ENCODE measurements around the gene CLIC2.
"Not testable (repeated sequence)": the region's sequence is repeated elsewhere in the genome, so short reads cannot be mapped to it uniquely, and the experiment has no call there.

CLIC2 gene

GRCh38 chrX:155334486-155335336, at the start of gene CLIC2:
TSS of gene CLIC2 (minus strand) at chrX:155334614. CDS start at chrX:155334427, 187 bp downstream.
- H3K4me1 ChIP-seq (ENCODE audit: insufficient read depth, low read length), result no peaks in the 10 kb centered on the region

GRCh38 chrX:155382529-155382967, 48.1 kb upstream of the CLIC2 start:
- H3K36me3 ChIP-seq (ENCODE audit: insufficient read depth, low read length); H2AFZ ChIP-seq (ENCODE audit: low read depth, low read length); H3K27me3 ChIP-seq (ENCODE audit: insufficient read depth, low read length); H3K4me1 ChIP-seq (ENCODE audit: insufficient read depth, low read length); H3K9me3 ChIP-seq (ENCODE audit: low read length); H3K4me3 ChIP-seq (ENCODE audit: low read length): not testable (repeated sequence)

More at GRCh38 chrX:155334486-155335336, at the start of gene CLIC2:
- no peak within 1 kb of the TSS for H3K4me3 ChIP-seq (ENCODE audit: low read length)
- no peaks in the 10 kb centered on the region for H3K27me3 ChIP-seq (ENCODE audit: insufficient read depth, low read length)
- no peaks in the 10 kb centered on the region for H3K9me3 ChIP-seq (ENCODE audit: low read length)
- H3K36me3 ChIP-seq (ENCODE audit: insufficient read depth, low read length), result no peaks in the 10 kb centered on the region
- H2AFZ ChIP-seq (ENCODE audit: low read depth, low read length), result no peak within 1 kb of the TSS

- not testable (repeated sequence) for H3K4me3 ChIP-seq (ENCODE audit: low read length); H3K4me1 ChIP-seq (ENCODE audit: insufficient read depth, low read length); H2AFZ ChIP-seq (ENCODE audit: low read depth, low read length); H3K27me3 ChIP-seq (ENCODE audit: insufficient read depth, low read length); H3K36me3 ChIP-seq (ENCODE audit: insufficient read depth, low read length); H3K9me3 ChIP-seq (ENCODE audit: low read length)
These were observed 47.6 kb upstream of the CLIC2 start, which contains the start of gene F8A2 for GRCh38 chrX:155381843-155382528. TSS of gene F8A2 (plus strand) at chrX:155382095. CDS start at chrX:155382115, 20 bp downstream.

GRCh38 chrX:155379802-155380201, 45.4 kb upstream of the CLIC2 start:
- H3K36me3 ChIP-seq (ENCODE audit: insufficient read depth, low read length); H2AFZ ChIP-seq (ENCODE audit: low read depth, low read length); H3K9me3 ChIP-seq (ENCODE audit: low read length); H3K4me3 ChIP-seq (ENCODE audit: low read length); H3K4me1 ChIP-seq (ENCODE audit: insufficient read depth, low read length); H3K27me3 ChIP-seq (ENCODE audit: insufficient read depth, low read length): not testable (repeated sequence)

- H3K36me3 ChIP-seq (ENCODE audit: insufficient read depth, low read length); H2AFZ ChIP-seq (ENCODE audit: low read depth, low read length); H3K4me3 ChIP-seq (ENCODE audit: low read length); H3K9me3 ChIP-seq (ENCODE audit: low read length); H3K4me1 ChIP-seq (ENCODE audit: insufficient read depth, low read length); H3K27me3 ChIP-seq (ENCODE audit: insufficient read depth, low read length): not testable (repeated sequence)
These were observed 39.5 kb upstream of the CLIC2 start for GRCh38 chrX:155373777-155374458.

GRCh38 chrX:155363712-155364111, 29.3 kb upstream of the CLIC2 start:
- H3K27me3 ChIP-seq (ENCODE audit: insufficient read depth, low read length); H3K4me3 ChIP-seq (ENCODE audit: low read length); H2AFZ ChIP-seq (ENCODE audit: low read depth, low read length); H3K9me3 ChIP-seq (ENCODE audit: low read length); H3K4me1 ChIP-seq (ENCODE audit: insufficient read depth, low read length); H3K36me3 ChIP-seq (ENCODE audit: insufficient read depth, low read length): not testable (repeated sequence)

- not testable (repeated sequence) for H3K36me3 ChIP-seq (ENCODE audit: insufficient read depth, low read length); H2AFZ ChIP-seq (ENCODE audit: low read depth, low read length); H3K4me3 ChIP-seq (ENCODE audit: low read length); H3K9me3 ChIP-seq (ENCODE audit: low read length); H3K4me1 ChIP-seq (ENCODE audit: insufficient read depth, low read length); H3K27me3 ChIP-seq (ENCODE audit: insufficient read depth, low read length)
These were observed 15.0 kb upstream of the CLIC2 start for GRCh38 chrX:155349448-155349847.

GRCh38 chrX:155345689-155346088, 11.3 kb upstream of the CLIC2 start:
- not testable (repeated sequence) for H3K27me3 ChIP-seq (ENCODE audit: insufficient read depth, low read length); H2AFZ ChIP-seq (ENCODE audit: low read depth, low read length); H3K36me3 ChIP-seq (ENCODE audit: insufficient read depth, low read length); H3K4me1 ChIP-seq (ENCODE audit: insufficient read depth, low read length); H3K9me3 ChIP-seq (ENCODE audit: low read length); H3K4me3 ChIP-seq (ENCODE audit: low read length)

GRCh38 chrX:155335337-155335712, 911 bp upstream of the CLIC2 start:
- not testable (repeated sequence) for H3K27me3 ChIP-seq (ENCODE audit: insufficient read depth, low read length); H3K4me3 ChIP-seq (ENCODE audit: low read length)

GRCh38 chrX:155333544-155334100, 792 bp downstream of the CLIC2 start:
- no peaks in the 10 kb centered on the region for H3K4me1 ChIP-seq (ENCODE audit: insufficient read depth, low read length)
- H3K27me3 ChIP-seq (ENCODE audit: insufficient read depth, low read length), result no peaks in the 10 kb centered on the region
- H3K9me3 ChIP-seq (ENCODE audit: low read length), result no peaks in the 10 kb centered on the region
- H3K4me3 ChIP-seq (ENCODE audit: low read length), result no peak overlapping the region
- H2AFZ ChIP-seq (ENCODE audit: low read depth, low read length), result no peak overlapping the region
- H3K36me3 ChIP-seq (ENCODE audit: insufficient read depth, low read length), result no peaks in the 10 kb centered on the region

More at GRCh38 chrX:155335337-155335712, 911 bp upstream of the CLIC2 start:
- H2AFZ ChIP-seq (ENCODE audit: low read depth, low read length); H3K4me1 ChIP-seq (ENCODE audit: insufficient read depth, low read length); H3K9me3 ChIP-seq (ENCODE audit: low read length); H3K36me3 ChIP-seq (ENCODE audit: insufficient read depth, low read length): not testable (repeated sequence)

GRCh38 chrX:155330992-155331391, 3.4 kb downstream of the CLIC2 start:
- Histone ChIP-seq H3K27me3 (ENCODE audit: insufficient read depth, low read length) (no peaks in the 10 kb centered on the region), H3K4me1 (ENCODE audit: insufficient read depth, low read length) (no peaks in the 10 kb centered on the region), H2AFZ (ENCODE audit: low read depth, low read length) (no peak overlapping the region), H3K9me3 (ENCODE audit: low read length) (no peaks in the 10 kb centered on the region), H3K4me3 (ENCODE audit: low read length) (no peak overlapping the region), H3K36me3 (ENCODE audit: insufficient read depth, low read length) (no peaks in the 10 kb centered on the region)

- Histone ChIP-seq H3K27me3 (ENCODE audit: insufficient read depth, low read length) (no peaks in the 10 kb centered on the region), H3K36me3 (ENCODE audit: insufficient read depth, low read length) (no peaks in the 10 kb centered on the region), H2AFZ (ENCODE audit: low read depth, low read length) (no peak overlapping the region), H3K9me3 (ENCODE audit: low read length) (no peaks in the 10 kb centered on the region), H3K4me1 (ENCODE audit: insufficient read depth, low read length) (no peaks in the 10 kb centered on the region), H3K4me3 (ENCODE audit: low read length) (no peak overlapping the region)
These were observed 5.1 kb downstream of the CLIC2 start for GRCh38 chrX:155329293-155329692.

- no peak overlapping the region for H2AFZ ChIP-seq (ENCODE audit: low read depth, low read length)
- H3K27me3 ChIP-seq (ENCODE audit: insufficient read depth, low read length), result no peaks in the 10 kb centered on the region
- no peaks in the 10 kb centered on the region for H3K4me1 ChIP-seq (ENCODE audit: insufficient read depth, low read length)
- H3K9me3 ChIP-seq (ENCODE audit: low read length), result no peaks in the 10 kb centered on the region
- H3K4me3 ChIP-seq (ENCODE audit: low read length), result no peak overlapping the region
- H3K36me3 ChIP-seq (ENCODE audit: insufficient read depth, low read length), result no peaks in the 10 kb centered on the region
These were observed 7.8 kb downstream of the CLIC2 start for GRCh38 chrX:155326610-155327009.
